ENCODE data around the gene CEP85L.

Gene CEP85L

GRCh38 chr6:118548136-118548535 is 103.3 kb downstream of the CEP85L start, which contains the start of gene PLN:
PLN (plus strand) TSS chr6:118548296; CDS start chr6:118558922, 10,626 bp downstream.
- Histone ChIP-seq H3K27me3 (ENCODE audit: control insufficient read depth, insufficient read depth, low read length) (no peaks in the 10 kb centered on the region), H3K9ac (ENCODE audit: low read depth, low read length) (no peak within 1 kb of the TSS), H3K4me3 (ENCODE audit: low read length) (no peak within 1 kb of the TSS), H3K4me2 (ENCODE audit: low read length) (no peak within 1 kb of the TSS), H3K9me3 (replicated peaks; ENCODE audit: low read length) (no peaks in the 10 kb centered on the region), H3K4me1 (ENCODE audit: control insufficient read depth, insufficient read depth, low read length) (peaks cover 10% of the 10 kb centered on the region), H3K36me3 (ENCODE audit: insufficient read depth, low read length) (no peaks in the 10 kb centered on the region)

GRCh38 chr6:118546880-118547218 is 104.5 kb downstream of the CEP85L start:
- H3K4me2 ChIP-seq (ENCODE audit: low read length), result no peak overlapping the region
- no peak overlapping the region for H3K4me3 ChIP-seq (ENCODE audit: low read length)
- H3K36me3 ChIP-seq (ENCODE audit: insufficient read depth, low read length), result no peaks in the 10 kb centered on the region

GRCh38 chr6:118546164-118546879 is 105.1 kb downstream of the CEP85L start:
- no peak overlapping the region for H3K4me3 ChIP-seq (ENCODE audit: low read length)
- no peaks in the 10 kb centered on the region for H3K27me3 ChIP-seq (ENCODE audit: control insufficient read depth, insufficient read depth, low read length)
- peaks cover 12% of the 10 kb centered on the region for H3K4me1 ChIP-seq (ENCODE audit: control insufficient read depth, insufficient read depth, low read length)
- H3K9ac ChIP-seq (ENCODE audit: low read depth, low read length), result no peak overlapping the region
- no peaks in the 10 kb centered on the region for H3K9me3 ChIP-seq (replicated peaks; ENCODE audit: low read length)
- H3K36me3 ChIP-seq (ENCODE audit: insufficient read depth, low read length), result no peaks in the 10 kb centered on the region
- no peak overlapping the region for H3K4me2 ChIP-seq (ENCODE audit: low read length)

More at GRCh38 chr6:118546880-118547218, 104.5 kb downstream of the CEP85L start:
- Histone ChIP-seq H3K9me3 (replicated peaks; ENCODE audit: low read length) (no peaks in the 10 kb centered on the region), H3K27me3 (ENCODE audit: control insufficient read depth, insufficient read depth, low read length) (no peaks in the 10 kb centered on the region), H3K9ac (ENCODE audit: low read depth, low read length) (no peak overlapping the region), H3K4me1 (ENCODE audit: control insufficient read depth, insufficient read depth, low read length) (peaks cover 17% of the 10 kb centered on the region)

GRCh38 chr6:118544105-118544504 is 107.3 kb downstream of the CEP85L start:
- peaks cover 10% of the 10 kb centered on the region for H3K4me1 ChIP-seq (ENCODE audit: control insufficient read depth, insufficient read depth, low read length)
- no peak overlapping the region for H3K4me2 ChIP-seq (ENCODE audit: low read length)
- no peak overlapping the region for H3K9ac ChIP-seq (ENCODE audit: low read depth, low read length)
- no peaks in the 10 kb centered on the region for H3K36me3 ChIP-seq (ENCODE audit: insufficient read depth, low read length)
- H3K4me3 ChIP-seq (ENCODE audit: low read length), result no peak overlapping the region
- H3K27me3 ChIP-seq (ENCODE audit: control insufficient read depth, insufficient read depth, low read length), result no peaks in the 10 kb centered on the region
- H3K9me3 ChIP-seq (replicated peaks; ENCODE audit: low read length), result no peaks in the 10 kb centered on the region

GRCh38 chr6:118542184-118542952 is 109.0 kb downstream of the CEP85L start:
- peaks cover 10% of the 10 kb centered on the region for H3K4me1 ChIP-seq (ENCODE audit: control insufficient read depth, insufficient read depth, low read length)
- no peak overlapping the region for H3K4me2 ChIP-seq (ENCODE audit: low read length)
- H3K9me3 ChIP-seq (replicated peaks; ENCODE audit: low read length), result no peaks in the 10 kb centered on the region
- no peaks in the 10 kb centered on the region for H3K27me3 ChIP-seq (ENCODE audit: control insufficient read depth, insufficient read depth, low read length)
- H3K4me3 ChIP-seq (ENCODE audit: low read length), result no peak overlapping the region
- no peak overlapping the region for H3K9ac ChIP-seq (ENCODE audit: low read depth, low read length)
- H3K36me3 ChIP-seq (ENCODE audit: insufficient read depth, low read length), result no peaks in the 10 kb centered on the region

- Histone ChIP-seq H3K4me1 (ENCODE audit: control insufficient read depth, insufficient read depth, low read length) (peaks cover 5% of the 10 kb centered on the region), H3K4me2 (ENCODE audit: low read length) (no peak overlapping the region), H3K27me3 (ENCODE audit: control insufficient read depth, insufficient read depth, low read length) (no peaks in the 10 kb centered on the region), H3K9me3 (replicated peaks; ENCODE audit: low read length) (no peaks in the 10 kb centered on the region), H3K36me3 (ENCODE audit: insufficient read depth, low read length) (no peaks in the 10 kb centered on the region), H3K4me3 (ENCODE audit: low read length) (no peak overlapping the region), H3K9ac (ENCODE audit: low read depth, low read length) (no peak overlapping the region)
Observed at GRCh38 chr6:118537574-118537973, 113.8 kb downstream of the CEP85L start.

GRCh38 chr6:118536478-118536877 is 114.9 kb downstream of the CEP85L start:
- H3K4me3 ChIP-seq (ENCODE audit: low read length), result no peak overlapping the region
- H3K4me2 ChIP-seq (ENCODE audit: low read length), result no peak overlapping the region
- no peak overlapping the region for H3K9ac ChIP-seq (ENCODE audit: low read depth, low read length)
- no peaks in the 10 kb centered on the region for H3K36me3 ChIP-seq (ENCODE audit: insufficient read depth, low read length)
- no peaks in the 10 kb centered on the region for H3K27me3 ChIP-seq (ENCODE audit: control insufficient read depth, insufficient read depth, low read length)
- no peaks in the 10 kb centered on the region for H3K4me1 ChIP-seq (ENCODE audit: control insufficient read depth, insufficient read depth, low read length)
- H3K9me3 ChIP-seq (replicated peaks; ENCODE audit: low read length), result no peaks in the 10 kb centered on the region

- no peaks in the 10 kb centered on the region for H3K27me3 ChIP-seq (ENCODE audit: control insufficient read depth, insufficient read depth, low read length)
- H3K4me2 ChIP-seq (ENCODE audit: low read length), result no peak overlapping the region
- no peaks in the 10 kb centered on the region for H3K4me1 ChIP-seq (ENCODE audit: control insufficient read depth, insufficient read depth, low read length)
- peaks cover 4% of the 10 kb centered on the region for H3K9me3 ChIP-seq (replicated peaks; ENCODE audit: low read length)
- H3K9ac ChIP-seq (ENCODE audit: low read depth, low read length), result no peak overlapping the region
- H3K36me3 ChIP-seq (ENCODE audit: insufficient read depth, low read length), result no peaks in the 10 kb centered on the region
- no peak overlapping the region for H3K4me3 ChIP-seq (ENCODE audit: low read length)
Observed at GRCh38 chr6:118535176-118535844, 116.1 kb downstream of the CEP85L start.

- no peaks in the 10 kb centered on the region for H3K36me3 ChIP-seq (ENCODE audit: insufficient read depth, low read length)
- H3K4me1 ChIP-seq (ENCODE audit: control insufficient read depth, insufficient read depth, low read length), result peaks cover 2% of the 10 kb centered on the region
- H3K4me3 ChIP-seq (ENCODE audit: low read length), result no peak overlapping the region
- H3K9me3 ChIP-seq (replicated peaks; ENCODE audit: low read length), result peaks cover 4% of the 10 kb centered on the region
- no peaks in the 10 kb centered on the region for H3K27me3 ChIP-seq (ENCODE audit: control insufficient read depth, insufficient read depth, low read length)
- no peak overlapping the region for H3K4me2 ChIP-seq (ENCODE audit: low read length)
- no peak overlapping the region for H3K9ac ChIP-seq (ENCODE audit: low read depth, low read length)
Observed at GRCh38 chr6:118530942-118531341, 120.4 kb downstream of the CEP85L start.

GRCh38 chr6:118529756-118530155 is 121.6 kb downstream of the CEP85L start:
- Histone ChIP-seq H3K27me3 (ENCODE audit: control insufficient read depth, insufficient read depth, low read length) (no peaks in the 10 kb centered on the region), H3K4me2 (ENCODE audit: low read length) (no peak overlapping the region), H3K4me1 (ENCODE audit: control insufficient read depth, insufficient read depth, low read length) (peaks cover 2% of the 10 kb centered on the region), H3K36me3 (ENCODE audit: insufficient read depth, low read length) (no peaks in the 10 kb centered on the region), H3K9me3 (replicated peaks; ENCODE audit: low read length) (peaks cover 4% of the 10 kb centered on the region), H3K4me3 (ENCODE audit: low read length) (no peak overlapping the region), H3K9ac (ENCODE audit: low read depth, low read length) (no peak overlapping the region)

- Histone ChIP-seq H3K36me3 (ENCODE audit: insufficient read depth, low read length) (peaks cover 4% of the 10 kb centered on the region), H3K4me2 (ENCODE audit: low read length) (no peak overlapping the region), H3K27me3 (ENCODE audit: control insufficient read depth, insufficient read depth, low read length) (no peaks in the 10 kb centered on the region), H3K9ac (ENCODE audit: low read depth, low read length) (no peak overlapping the region), H3K4me1 (ENCODE audit: control insufficient read depth, insufficient read depth, low read length) (peaks cover 2% of the 10 kb centered on the region), H3K9me3 (replicated peaks; ENCODE audit: low read length) (peaks cover 4% of the 10 kb centered on the region), H3K4me3 (ENCODE audit: low read length) (no peak overlapping the region)
Observed at GRCh38 chr6:118528129-118528528, 123.3 kb downstream of the CEP85L start.

Data from skeletal muscle satellite cell (primary cell).